Measurements from ENCODE around the gene NUDT12.

The NUDT12 gene

GRCh38 chr5:103539376-103540330, 22.9 kb downstream of the NUDT12 start:
- TF ChIP-seq SIN3A (IDR thresholded peaks at IDR 0.05; ENCODE audit: borderline replicate concordance, insufficient read depth, low read length) (no peak), POLR2AphosphoS5 (IDR thresholded peaks at IDR 0.05; ENCODE audit: low read depth, low read length) (no peak), REST (IDR thresholded peaks at IDR 0.05; ENCODE audit: insufficient read depth in 1 of 2, low read depth in 2 of 2, low read length in 2 of 2) (no peak), TAF1 (IDR thresholded peaks at IDR 0.05; ENCODE audit: borderline replicate concordance, insufficient read depth, low read length) (no peak), FOXP2 (optimal IDR thresholded peaks at IDR 0.05; ENCODE audit: borderline replicate concordance, extremely low read depth, extremely low read length, insufficient read depth) (no peak)

GRCh38 chr5:103532086-103532734, 30.4 kb downstream of the NUDT12 start:
- no peak for TF ChIP-seq SIN3A (IDR thresholded peaks at IDR 0.05; ENCODE audit: borderline replicate concordance, insufficient read depth, low read length)
- no peak for TF ChIP-seq FOXP2 (optimal IDR thresholded peaks at IDR 0.05; ENCODE audit: borderline replicate concordance, extremely low read depth, extremely low read length, insufficient read depth)
- TF ChIP-seq POLR2AphosphoS5 (IDR thresholded peaks at IDR 0.05; ENCODE audit: low read depth, low read length), result no peak
- TF ChIP-seq REST (IDR thresholded peaks at IDR 0.05; ENCODE audit: insufficient read depth in 1 of 2, low read depth in 2 of 2, low read length in 2 of 2), result no peak
- no peak for TF ChIP-seq TAF1 (IDR thresholded peaks at IDR 0.05; ENCODE audit: borderline replicate concordance, insufficient read depth, low read length)

GRCh38 chr5:103526164-103526915, 36.2 kb downstream of the NUDT12 start:
- TF ChIP-seq POLR2AphosphoS5 (IDR thresholded peaks at IDR 0.05; ENCODE audit: low read depth, low read length), result no peak
- TF ChIP-seq TAF1 (IDR thresholded peaks at IDR 0.05; ENCODE audit: borderline replicate concordance, insufficient read depth, low read length), result no peak
- TF ChIP-seq REST (IDR thresholded peaks at IDR 0.05; ENCODE audit: insufficient read depth in 1 of 2, low read depth in 2 of 2, low read length in 2 of 2), result no peak
- TF ChIP-seq FOXP2 (optimal IDR thresholded peaks at IDR 0.05; ENCODE audit: borderline replicate concordance, extremely low read depth, extremely low read length, insufficient read depth), result no peak
- no peak for TF ChIP-seq SIN3A (IDR thresholded peaks at IDR 0.05; ENCODE audit: borderline replicate concordance, insufficient read depth, low read length)

- TF ChIP-seq SIN3A (IDR thresholded peaks at IDR 0.05; ENCODE audit: borderline replicate concordance, insufficient read depth, low read length), result no peak
Measured at GRCh38 chr5:103525361-103525760, 37.2 kb downstream of the NUDT12 start.

GRCh38 chr5:103523319-103523718, 39.3 kb downstream of the NUDT12 start:
- TF ChIP-seq FOXP2 (optimal IDR thresholded peaks at IDR 0.05; ENCODE audit: borderline replicate concordance, extremely low read depth, extremely low read length, insufficient read depth) (no peak), REST (IDR thresholded peaks at IDR 0.05; ENCODE audit: insufficient read depth in 1 of 2, low read depth in 2 of 2, low read length in 2 of 2) (no peak), TAF1 (IDR thresholded peaks at IDR 0.05; ENCODE audit: borderline replicate concordance, insufficient read depth, low read length) (no peak), POLR2AphosphoS5 (IDR thresholded peaks at IDR 0.05; ENCODE audit: low read depth, low read length) (no peak), SIN3A (IDR thresholded peaks at IDR 0.05; ENCODE audit: borderline replicate concordance, insufficient read depth, low read length) (no peak)

Measured in PFSK-1 (cell line).